Bronchial epithelial cell (primary cell): Measurements from ENCODE around the gene EMP1. TPM values are rescaled to one million over a fixed set of nuclear protein-coding genes. Genes with fewer than 3 reads are reported as not detected.
A peak's percentile ranks its signal among the peaks of the same experiment; 100 is the strongest.

Source experiments
- DNase-seq: peaks from one replicate; pipeline ENCODE4 v3.0.0-alpha.2; 2010; ENCODE audit warnings: low read depth
- FAIRE-seq: peaks from 2 replicates; lab custom pipeline; 2011; peaks lifted over from hg19 to GRCh38; lab: Jason Lieb, UNC
- H3K27me3 ChIP-seq: 2 replicates; pipeline ENCODE4 v1.5.1; 2011; ENCODE audit warnings: low read length; ENCODE audit not compliant: control insufficient read depth, insufficient read depth
- H3K36me3 ChIP-seq: 2 replicates; pipeline ENCODE4 v1.5.1; 2011; ENCODE audit warnings: low read length; ENCODE audit not compliant: control insufficient read depth, insufficient read depth
- H3K4me3 ChIP-seq: 2 replicates; pipeline ENCODE4 v1.5.1; 2011; ENCODE audit warnings: mild to moderate bottlenecking, low read depth, low read length, control low read depth
- CTCF ChIP-seq: IDR thresholded peaks from 2 replicates; pipeline ENCODE4 v1.5.1; 2011; ENCODE audit warnings: mild to moderate bottlenecking, moderate library complexity, low read length, control low read depth, inconsistent platforms; ENCODE audit not compliant: insufficient read depth, severe bottlenecking
- total RNA-seq: library from RNA; depleted of rRNA; stranded (reverse); fragments of >200 nt; gene quantifications from 2 replicates; pipeline ENCODE4 v1.2.1, GENCODE V29; 2014

The EMP1 gene
- total RNA-seq, 1 donor from 2014 or later: 21.3 TPM

DNA sequence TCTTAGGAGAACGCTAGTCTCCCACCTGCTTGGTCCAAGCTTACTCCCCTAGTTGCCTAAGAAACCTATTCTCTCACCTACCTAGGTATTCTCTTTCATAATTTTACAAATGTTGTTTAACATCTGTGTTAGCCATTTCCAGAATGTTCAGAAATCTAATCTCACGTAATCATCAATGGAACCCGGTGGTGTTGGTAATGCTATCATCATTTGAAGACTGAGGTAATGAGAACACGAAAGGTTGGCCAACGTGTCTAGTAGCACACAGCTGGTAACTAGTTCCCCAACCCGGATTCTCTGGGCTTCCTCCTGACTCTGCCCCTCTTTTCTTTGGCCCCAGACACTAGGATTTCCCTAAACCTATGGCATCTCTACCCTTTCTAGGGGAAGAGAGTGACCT lies 43.8 kb upstream of the EMP1 start:
- Histone ChIP-seq H3K36me3 (no peaks in the 10 kb centered on the region), H3K27me3 (no peaks in the 10 kb centered on the region), H3K4me3 (no peak overlapping the region)
- DNase-seq: no peak
- TF ChIP-seq CTCF: no peak
- FAIRE-seq: peak; percentile 88

GRCh38 chr12:13153180-13153579 lies 43.3 kb upstream of the EMP1 start:
- TF ChIP-seq CTCF: no peak
- no peaks in the 10 kb centered on the region for H3K36me3 ChIP-seq
- DNase-seq (no peak), FAIRE-seq (no peak)
- H3K4me3 ChIP-seq: no peak overlapping the region
- no peaks in the 10 kb centered on the region for H3K27me3 ChIP-seq

GRCh38 chr12:13154027-13154538 lies 42.4 kb upstream of the EMP1 start:
- H3K4me3 ChIP-seq: no peak overlapping the region
- FAIRE-seq (no peak), DNase-seq (peak; percentile 57)
- no peaks in the 10 kb centered on the region for H3K27me3 ChIP-seq
- no peaks in the 10 kb centered on the region for H3K36me3 ChIP-seq
- TF ChIP-seq CTCF: no peak

DNA sequence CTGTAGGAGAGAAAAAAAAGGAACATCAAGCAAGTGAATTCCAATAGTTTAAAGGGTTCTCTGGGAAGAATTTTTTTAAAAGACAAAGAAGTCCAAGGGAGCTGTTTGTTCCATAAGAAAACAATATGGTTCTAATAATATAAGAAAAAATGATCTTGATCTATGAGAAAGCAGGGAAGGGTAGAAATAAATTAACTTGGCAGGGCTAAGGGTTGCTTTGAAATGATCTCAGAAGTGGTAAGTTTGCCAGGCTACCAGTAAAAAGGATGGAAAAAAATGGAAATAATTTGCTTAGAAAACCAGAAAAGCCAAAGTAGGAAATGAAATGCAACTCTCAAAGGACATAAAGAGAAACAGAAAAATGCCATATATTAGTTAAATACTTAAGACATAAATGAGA lies 41.7 kb upstream of the EMP1 start:
- DNase-seq: no peak
- Histone ChIP-seq H3K4me3 (no peak overlapping the region), H3K27me3 (no peaks in the 10 kb centered on the region), H3K36me3 (no peaks in the 10 kb centered on the region)
- FAIRE-seq: no peak
- TF ChIP-seq CTCF: no peak

DNA sequence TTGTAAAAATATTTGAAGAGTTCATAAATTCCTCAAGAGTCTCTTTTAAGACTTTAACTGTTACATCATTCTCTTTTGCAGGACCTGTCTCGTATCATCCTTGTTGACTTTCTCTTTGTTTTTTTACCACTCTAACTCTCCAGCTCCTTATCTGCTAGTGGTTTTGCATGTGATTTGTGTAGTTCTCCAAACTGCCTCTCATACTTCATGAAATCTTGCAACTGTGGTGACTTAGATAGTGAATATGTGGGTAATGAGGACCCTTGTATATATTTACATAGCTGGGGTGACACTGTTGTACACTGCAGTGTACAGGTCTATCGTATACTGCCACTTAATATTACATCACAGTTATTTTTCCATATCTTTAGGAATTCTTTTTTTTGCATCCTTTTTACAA lies 40.2 kb upstream of the EMP1 start:
- TF ChIP-seq CTCF: no peak
- no peak for FAIRE-seq
- no peaks in the 10 kb centered on the region for H3K36me3 ChIP-seq
- no peaks in the 10 kb centered on the region for H3K27me3 ChIP-seq
- no peak overlapping the region for H3K4me3 ChIP-seq
- no peak for DNase-seq

- DNase-seq: no peak
- Histone ChIP-seq H3K4me3 (no peak overlapping the region), H3K36me3 (no peaks in the 10 kb centered on the region), H3K27me3 (no peaks in the 10 kb centered on the region)
- peak; percentile 29 for TF ChIP-seq CTCF
- FAIRE-seq: no peak
These were observed 35.4 kb upstream of the EMP1 start for GRCh38 chr12:13161172-13161571.
